ENCODE measurements around the gene GRK4. TPM values are rescaled to one million over a fixed set of nuclear protein-coding genes. Genes with fewer than 3 reads are reported as not detected.
A peak's percentile ranks its signal among the peaks of the same experiment; 100 is the strongest.
"Not testable (repeated sequence)": the region's sequence is repeated elsewhere in the genome, so short reads cannot be mapped to it uniquely, and the experiment has no call there.

Gene GRK4
- total RNA-seq (1 to 10 TPM; 1.8 to 4.8 (median 2.5) TPM), total RNA-seq (1.1 to 6.6 (median 3.4) reads per million in 29 experiments)
- total RNA-seq (2013): 1.7 TPM

- H3K27ac ChIP-seq (ENCODE audit: low read length): peak within 1 kb of the TSS; percentile 71
- H3K4me3 ChIP-seq (ENCODE audit: control insufficient read depth in 1 of 2, extremely low read depth in 1 of 2, low read length in 1 of 2): peak within 1 kb of the TSS; percentile 75 to 81
- H3K4me3 Mint-ChIP-seq: peak within 1 kb of the TSS; percentile 82 to 84 (median 82)
- no peaks in the 10 kb centered on the region for H3K9me3 Mint-ChIP-seq
- peaks cover 3% of the 10 kb centered on the region for H3K36me3 Mint-ChIP-seq
- peaks cover 0 to 8% of the 10 kb centered on the region in 2 donors for H3K36me3 ChIP-seq (ENCODE audit: control insufficient read depth in 2 of 2, extremely low read depth in 1 of 2, insufficient read depth in 1 of 2, low read length in 1 of 2)
- H3K9me3 ChIP-seq: no peaks in the 10 kb centered on the region
- H3K27ac Mint-ChIP-seq: peak within 1 kb of the TSS; percentile 70 to 86
- H3K4me1 ChIP-seq (ENCODE audit: control insufficient read depth in 1 of 2, extremely low read depth in 1 of 2, insufficient read depth in 2 of 2, low read length in 2 of 2): peaks cover 7 to 31% of the 10 kb centered on the region in 2 experiments
- peak; percentile 90 to 99 (median 98) for DNase-seq
- peaks cover 0 to 2% of the 10 kb centered on the region in 2 experiments for H3K27me3 ChIP-seq (replicated peaks in 1 of 2; ENCODE audit: control insufficient read depth in 2 of 2, extremely low read depth in 1 of 2, insufficient read depth in 2 of 2, low read length in 1 of 2)
- no peaks in the 10 kb centered on the region for H3K27me3 Mint-ChIP-seq
- H3K4me1 Mint-ChIP-seq: peaks cover 34 to 38% (median 36%) of the 10 kb centered on the region in 3 donors
- ATAC-seq (replicated peaks in 1 of 4): peak; percentile 87 to 95 (median 90)
- WGBS (ENCODE audit: insufficient coverage): 0% methylated on average over 101 of the region's 105 CpGs
- POLR2A ChIA-PET: interaction anchor here (0.6 to 0.7 kb wide), 2 partner anchors 54 to 570 kb away, joined by 6 to 7 read pairs; no protein-coding TSS in a partner anchor
- CTCF ChIA-PET: interaction anchor here (0.7 to 2.2 kb wide), 6 partner anchors 9 to 1104 kb away, joined by 3 to 8 read pairs (median 7); no protein-coding TSS in a partner anchor
These were observed at the start of gene GRK4, which contains the start of gene NOP14 for GRCh38 chr4:2963175-2963965. Gene GRK4 (plus strand): TSS chr4:2963571. CDS start chr4:2964071, 500 bp downstream. Gene NOP14 (minus strand): TSS chr4:2963406. CDS start chr4:2963319, 87 bp downstream.

DNA sequence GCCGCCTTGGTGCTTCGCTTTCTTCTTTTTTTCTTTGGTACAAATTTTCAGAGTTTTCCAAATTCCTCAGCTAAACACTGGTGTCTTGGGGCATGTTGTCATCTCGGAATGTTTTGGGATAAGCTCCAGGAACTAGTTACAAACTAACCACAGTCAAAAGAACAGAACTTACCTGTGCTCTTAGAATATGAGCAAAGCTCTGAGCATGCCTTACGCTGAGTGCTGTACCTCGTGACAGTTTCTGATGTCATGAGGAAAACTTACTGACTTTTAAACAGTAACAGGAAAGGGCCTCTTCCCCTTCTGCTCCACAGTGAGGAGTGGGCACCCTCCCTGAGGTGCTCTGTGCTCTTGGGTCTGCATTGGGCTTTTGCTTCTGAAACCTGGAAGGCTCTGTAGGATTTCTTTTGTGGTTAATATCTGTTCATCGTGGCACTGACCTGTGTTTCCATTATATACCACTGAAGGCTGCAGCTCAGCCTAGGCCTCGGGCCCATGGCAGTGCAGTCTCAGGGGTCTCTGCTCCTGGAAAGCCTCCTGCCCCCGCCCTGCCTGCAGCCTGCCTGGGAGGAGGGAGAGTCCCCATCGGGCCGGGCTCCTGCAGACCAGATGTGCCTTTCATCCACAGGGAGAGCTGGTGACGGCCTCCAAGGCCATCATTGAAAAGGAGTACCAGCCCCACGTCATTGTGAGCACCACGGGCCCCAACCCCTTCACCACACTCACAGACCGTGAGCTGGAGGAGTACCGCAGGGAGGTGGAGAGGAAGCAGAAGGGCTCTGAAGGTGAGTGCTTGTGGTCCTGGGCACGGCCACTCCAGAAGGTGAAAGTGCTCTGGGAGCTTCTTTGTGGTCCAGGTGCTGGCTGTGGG, 48.9 kb upstream of the GRK4 start:
- H3K9me3 ChIP-seq: no peaks in the 10 kb centered on the region
- no peak overlapping the region for H3K27ac ChIP-seq (ENCODE audit: low read length)
- peak overlapping the region in 1 of 2 donors; percentile 39 for H3K27ac Mint-ChIP-seq
- H3K9me3 Mint-ChIP-seq: no peaks in the 10 kb centered on the region
- H3K4me3 Mint-ChIP-seq: no peak overlapping the region
- peaks cover 60% of the 10 kb centered on the region for H3K36me3 Mint-ChIP-seq
- no peak overlapping the region for H3K4me3 ChIP-seq (ENCODE audit: control insufficient read depth in 1 of 2, extremely low read depth in 1 of 2, low read length in 1 of 2)
- H3K36me3 ChIP-seq (ENCODE audit: control insufficient read depth in 2 of 2, extremely low read depth in 1 of 2, insufficient read depth in 1 of 2, low read length in 1 of 2): peaks cover 18 to 57% of the 10 kb centered on the region in 2 donors
- peaks cover 21 to 29% (median 26%) of the 10 kb centered on the region in 3 donors for H3K4me1 Mint-ChIP-seq
- DNase-seq: no peak
- H3K4me1 ChIP-seq (ENCODE audit: control insufficient read depth in 1 of 2, extremely low read depth in 1 of 2, insufficient read depth in 2 of 2, low read length in 2 of 2): peaks cover 0 to 9% of the 10 kb centered on the region in 2 experiments
- H3K27me3 ChIP-seq (replicated peaks in 1 of 2; ENCODE audit: control insufficient read depth in 2 of 2, extremely low read depth in 1 of 2, insufficient read depth in 2 of 2, low read length in 1 of 2): no peaks in the 10 kb centered on the region
- ChIA-PET CTCF (interaction anchor here in 1 of 2 donors (0.5 kb wide), 1 partner anchor 207 kb away, joined by 4 read pairs; no protein-coding TSS in a partner anchor), POLR2A (no interaction called here)
- no peaks in the 10 kb centered on the region for H3K27me3 Mint-ChIP-seq
- 96% methylated on average over 4 of the region's 16 CpGs for WGBS (ENCODE audit: insufficient coverage)
- ATAC-seq (replicated peaks in 1 of 4): no peak

DNA sequence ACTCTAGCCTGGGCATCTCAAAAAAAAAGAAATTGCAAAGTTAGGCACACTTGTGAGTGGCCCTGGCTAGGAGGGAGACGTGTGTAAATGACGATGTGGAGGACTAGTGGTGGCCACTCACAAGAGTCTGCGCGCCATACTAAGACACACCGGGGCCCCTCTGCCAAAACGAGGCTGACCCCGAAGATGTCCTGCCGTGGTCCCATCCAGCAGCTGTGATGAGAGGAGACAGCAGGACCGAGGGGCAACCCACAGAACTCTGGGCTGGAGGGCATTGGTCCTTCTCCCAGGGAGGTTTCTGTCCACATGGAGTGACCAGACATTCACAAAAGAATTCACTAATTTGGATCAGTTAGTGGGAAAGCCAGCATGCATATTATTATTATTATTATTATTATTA, 47.6 kb upstream of the GRK4 start:
- H3K4me3 ChIP-seq (ENCODE audit: control insufficient read depth in 1 of 2, extremely low read depth in 1 of 2, low read length in 1 of 2): no peak overlapping the region
- ATAC-seq (replicated peaks in 1 of 4) (no peak), DNase-seq (no peak)
- Mint-ChIP-seq H3K4me3 (no peak overlapping the region), H3K4me1 (peaks cover 34 to 39% (median 39%) of the 10 kb centered on the region in 3 donors), H3K36me3 (peaks cover 65% of the 10 kb centered on the region), H3K27ac (no peak overlapping the region), H3K9me3 (peaks cover 0 to 4% (median 0%) of the 10 kb centered on the region in 3 donors), H3K27me3 (no peaks in the 10 kb centered on the region)
- ChIA-PET POLR2A (no interaction called here), CTCF (no interaction called here)
- 92% methylated on average over 8 of the region's 9 CpGs for WGBS (ENCODE audit: insufficient coverage)
- H3K27ac ChIP-seq (ENCODE audit: low read length): no peak overlapping the region
- H3K36me3 ChIP-seq (ENCODE audit: control insufficient read depth in 2 of 2, extremely low read depth in 1 of 2, insufficient read depth in 1 of 2, low read length in 1 of 2): peaks cover 16 to 45% of the 10 kb centered on the region in 2 donors
- peaks cover 0 to 9% of the 10 kb centered on the region in 2 experiments for H3K4me1 ChIP-seq (ENCODE audit: control insufficient read depth in 1 of 2, extremely low read depth in 1 of 2, insufficient read depth in 2 of 2, low read length in 2 of 2)
- H3K27me3 ChIP-seq (replicated peaks in 1 of 2; ENCODE audit: control insufficient read depth in 2 of 2, extremely low read depth in 1 of 2, insufficient read depth in 2 of 2, low read length in 1 of 2): no peaks in the 10 kb centered on the region
- H3K9me3 ChIP-seq: no peaks in the 10 kb centered on the region

DNA sequence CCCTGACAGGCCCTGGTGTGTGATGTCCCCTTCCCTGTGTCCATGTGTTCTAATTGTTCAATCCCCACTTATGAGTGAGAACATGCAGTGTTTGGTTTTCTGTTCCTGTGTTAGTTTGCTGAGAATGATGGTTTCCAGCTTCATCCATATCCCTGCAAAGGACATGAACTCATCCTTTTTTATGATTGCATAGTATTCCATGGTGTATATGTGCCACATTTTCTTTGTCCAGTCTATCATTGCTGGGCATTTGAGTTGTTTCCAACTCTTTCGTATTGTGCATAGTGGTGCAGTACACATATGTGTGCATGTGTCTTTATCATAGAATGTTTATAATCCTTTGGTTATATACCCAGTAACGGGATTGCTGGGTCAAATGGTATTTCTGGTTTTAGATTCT, 46.7 kb upstream of the GRK4 start:
- H3K9me3 Mint-ChIP-seq; H3K4me3 ChIP-seq (ENCODE audit: control insufficient read depth in 1 of 2, extremely low read depth in 1 of 2, low read length in 1 of 2); H3K4me3 Mint-ChIP-seq; ATAC-seq (replicated peaks in 1 of 4); H3K9me3 ChIP-seq; CTCF ChIA-PET; H3K27me3 Mint-ChIP-seq; H3K27ac ChIP-seq (ENCODE audit: low read length); H3K27me3 ChIP-seq (replicated peaks in 1 of 2; ENCODE audit: control insufficient read depth in 2 of 2, extremely low read depth in 1 of 2, insufficient read depth in 2 of 2, low read length in 1 of 2); DNase-seq: not testable (repeated sequence)
- Histone ChIP-seq H3K4me1 (ENCODE audit: control insufficient read depth in 1 of 2, extremely low read depth in 1 of 2, insufficient read depth in 2 of 2, low read length in 2 of 2) (peaks cover 0 to 12% of the 10 kb centered on the region in 2 experiments), H3K36me3 (ENCODE audit: control insufficient read depth in 2 of 2, extremely low read depth in 1 of 2, insufficient read depth in 1 of 2, low read length in 1 of 2) (peaks cover 15 to 36% of the 10 kb centered on the region in 2 donors)
- Mint-ChIP-seq H3K27ac (peak overlapping the region in 1 of 2 donors; percentile 18), H3K36me3 (peaks cover 63% of the 10 kb centered on the region), H3K4me1 (peaks cover 43 to 47% (median 46%) of the 10 kb centered on the region in 3 donors)
- POLR2A ChIA-PET: interaction anchor here in 1 of 2 donors (0.6 kb wide), 1 partner anchor 33 kb away, joined by 3 read pairs; no protein-coding TSS in a partner anchor
- no CpG with 5 or more reads among the region's 2 CpGs for WGBS (ENCODE audit: insufficient coverage)

- H3K9me3 ChIP-seq; H3K27me3 Mint-ChIP-seq; H3K27me3 ChIP-seq (replicated peaks in 1 of 2; ENCODE audit: control insufficient read depth in 2 of 2, extremely low read depth in 1 of 2, insufficient read depth in 2 of 2, low read length in 1 of 2); ATAC-seq (replicated peaks in 1 of 4); DNase-seq; H3K9me3 Mint-ChIP-seq; H3K27ac ChIP-seq (ENCODE audit: low read length); H3K4me3 ChIP-seq (ENCODE audit: control insufficient read depth in 1 of 2, extremely low read depth in 1 of 2, low read length in 1 of 2); H3K4me3 Mint-ChIP-seq; POLR2A ChIA-PET: not testable (repeated sequence)
- Mint-ChIP-seq H3K27ac (peak overlapping the region; percentile 57 to 71), H3K36me3 (peaks cover 66% of the 10 kb centered on the region), H3K4me1 (peaks cover 59 to 62% (median 62%) of the 10 kb centered on the region in 3 donors)
- Histone ChIP-seq H3K4me1 (ENCODE audit: control insufficient read depth in 1 of 2, extremely low read depth in 1 of 2, insufficient read depth in 2 of 2, low read length in 2 of 2) (peaks cover 4 to 25% of the 10 kb centered on the region in 2 experiments), H3K36me3 (ENCODE audit: control insufficient read depth in 2 of 2, extremely low read depth in 1 of 2, insufficient read depth in 1 of 2, low read length in 1 of 2) (peaks cover 8 to 29% of the 10 kb centered on the region in 2 donors)
- CTCF ChIA-PET: interaction anchor here in 1 of 2 donors (0.7 kb wide), 1 partner anchor 1591 kb away, joined by 4 read pairs; no protein-coding TSS in a partner anchor
- no CpG with 5 or more reads among the region's 2 CpGs for WGBS (ENCODE audit: insufficient coverage)
These were observed 45.1 kb upstream of the GRK4 start for GRCh38 chr4:2918300-2918699.

- H3K27ac ChIP-seq (ENCODE audit: low read length); ATAC-seq (replicated peaks in 1 of 4); H3K9me3 ChIP-seq; POLR2A ChIA-PET; H3K27me3 ChIP-seq (replicated peaks in 1 of 2; ENCODE audit: control insufficient read depth in 2 of 2, extremely low read depth in 1 of 2, insufficient read depth in 2 of 2, low read length in 1 of 2); H3K4me3 Mint-ChIP-seq; H3K27ac Mint-ChIP-seq; DNase-seq; H3K9me3 Mint-ChIP-seq; H3K4me3 ChIP-seq (ENCODE audit: control insufficient read depth in 1 of 2, extremely low read depth in 1 of 2, low read length in 1 of 2); H3K27me3 Mint-ChIP-seq: not testable (repeated sequence)
- 100% methylated on average over 3 of the region's 8 CpGs for WGBS (ENCODE audit: insufficient coverage)
- H3K36me3 Mint-ChIP-seq: peaks cover 70% of the 10 kb centered on the region
- peaks cover 63 to 67% (median 66%) of the 10 kb centered on the region in 3 donors for H3K4me1 Mint-ChIP-seq
- CTCF ChIA-PET: interaction anchor here in 1 of 2 donors (0.7 kb wide), 1 partner anchor 1591 kb away, joined by 4 read pairs; no protein-coding TSS in a partner anchor
- H3K4me1 ChIP-seq (ENCODE audit: control insufficient read depth in 1 of 2, extremely low read depth in 1 of 2, insufficient read depth in 2 of 2, low read length in 2 of 2): peaks cover 4 to 29% of the 10 kb centered on the region in 2 experiments
- H3K36me3 ChIP-seq (ENCODE audit: control insufficient read depth in 2 of 2, extremely low read depth in 1 of 2, insufficient read depth in 1 of 2, low read length in 1 of 2): peaks cover 6 to 25% of the 10 kb centered on the region in 2 donors
These were observed 44.7 kb upstream of the GRK4 start for GRCh38 chr4:2918714-2919113.
